H1 (cell line): Measurements from ENCODE around the gene GABBR1. TPM values are rescaled to one million over a fixed set of nuclear protein-coding genes. Genes with fewer than 3 reads are reported as not detected.

Experiments used
- BCL11A ChIP-seq, 2 experiments: IDR thresholded peaks; one replicate each; pipeline ENCODE4 v1.6.1; 2011; ENCODE audit warnings: low read depth in 2 of 2, low read length in 2 of 2, mild to moderate bottlenecking in 2 of 2
- BRCA1 ChIP-seq: IDR thresholded peaks from 2 replicates; pipeline ENCODE4 v1.6.1; 2012; ENCODE audit warnings: low read depth, low read length, improper control_type of control experiment
- CBX5 ChIP-seq: fragments of 300-800, 300-1000 bp; sonication (generic); IDR thresholded peaks from 2 replicates; pipeline ENCODE4 v1.7.1; 2016; ENCODE audit warnings: antibody characterized with exemption, low read length, low read depth
- CBX8 ChIP-seq: fragments of 300-800, 300-1000 bp; sonication (generic); IDR thresholded peaks from 2 replicates; pipeline ENCODE4 v1.7.1; 2016; ENCODE audit warnings: low read depth, low read length, borderline replicate concordance
- CHD1 ChIP-seq: IDR thresholded peaks from 2 replicates; pipeline ENCODE4 v1.6.1; 2012; ENCODE audit warnings: low read depth, low read length, improper control_type of control experiment
- E2F6 ChIP-seq: IDR thresholded peaks from 2 replicates; pipeline ENCODE4 v1.6.1; 2012; ENCODE audit warnings: inconsistent platforms
- FOSL1 ChIP-seq: IDR thresholded peaks from 2 replicates; pipeline ENCODE4 v1.6.1; 2011; ENCODE audit warnings: mild to moderate bottlenecking, low read depth, low read length, moderate library complexity; ENCODE audit not compliant: insufficient read depth
- GABPA ChIP-seq: IDR thresholded peaks from 2 replicates; pipeline ENCODE4 v1.6.1; 2011; ENCODE audit warnings: mild to moderate bottlenecking, low read length, moderate library complexity, borderline replicate concordance; ENCODE audit not compliant: insufficient read depth
- GTF2F1 ChIP-seq: IDR thresholded peaks from 2 replicates; pipeline ENCODE4 v1.6.1; 2012; ENCODE audit warnings: low read depth, low read length, improper control_type of control experiment, borderline replicate concordance
- JUN ChIP-seq: IDR thresholded peaks from 2 replicates; pipeline ENCODE4 v1.6.1; 2011; ENCODE audit warnings: low read depth, mild to moderate bottlenecking, improper control_type of control experiment, low read length
- KDM1A ChIP-seq: fragments of 200-600, 300-600 bp; sonication (generic); IDR thresholded peaks from 2 replicates; pipeline ENCODE4 v1.7.1; 2016; ENCODE audit warnings: mild to moderate bottlenecking, low read length, borderline replicate concordance
- MAFK ChIP-seq: IDR thresholded peaks from 2 replicates; pipeline ENCODE4 v1.6.1; 2012; ENCODE audit warnings: low read depth, mild to moderate bottlenecking, improper control_type of control experiment, low read length
- RAD21 ChIP-seq, 2 experiments: IDR thresholded peaks in 1 of 2; conservative IDR thresholded peaks in 1 of 2; 2 replicates each; pipeline ENCODE4 v1.6.1; 2011; ENCODE audit warnings: low read depth in 2 of 2, low read length in 2 of 2, improper control_type of control experiment in 1 of 2, inconsistent platforms in 1 of 2, mild to moderate bottlenecking in 1 of 2, moderate library complexity in 1 of 2
- RFX5 ChIP-seq: IDR thresholded peaks from 2 replicates; pipeline ENCODE4 v1.6.1; 2011; ENCODE audit warnings: low read depth, low read length, improper control_type of control experiment, borderline replicate concordance
- RNF2 ChIP-seq: fragments of 200-900, 300-1000 bp; sonication (generic); IDR thresholded peaks from 2 replicates; pipeline ENCODE4 v1.7.1; 2016; ENCODE audit warnings: borderline replicate concordance, low read depth, mild to moderate bottlenecking, antibody characterized with exemption, low read length; ENCODE audit not compliant: poor library complexity, severe bottlenecking; ENCODE audit errors: missing control alignments
- SAP30 ChIP-seq: fragments of 300-600 bp; sonication (generic); IDR thresholded peaks from 2 replicates; pipeline ENCODE4 v1.7.1; 2012; ENCODE audit warnings: low read length, moderate library complexity, mild to moderate bottlenecking, inconsistent platforms; ENCODE audit not compliant: insufficient read depth, insufficient replicate concordance
- SIN3A ChIP-seq, 2 experiments: IDR thresholded peaks in 1 of 2; conservative IDR thresholded peaks in 1 of 2; 2 replicates each; pipeline ENCODE4 v1.6.1; 2011 to 2012; ENCODE audit warnings: low read length in 2 of 2, improper control_type of control experiment in 1 of 2, low read depth in 1 of 2, mild to moderate bottlenecking in 1 of 2
- SP1 ChIP-seq: IDR thresholded peaks from 2 replicates; pipeline ENCODE4 v1.6.1; 2011; ENCODE audit warnings: low read depth, low read length
- SP2 ChIP-seq: IDR thresholded peaks from 2 replicates; pipeline ENCODE4 v1.6.1; 2012; ENCODE audit warnings: mild to moderate bottlenecking, low read length, inconsistent platforms
- TAF1 ChIP-seq: IDR thresholded peaks from 2 replicates; pipeline ENCODE4 v1.6.1; 2011; ENCODE audit warnings: mild to moderate bottlenecking, low read depth, low read length
- TBP ChIP-seq: IDR thresholded peaks from 2 replicates; pipeline ENCODE4 v1.6.1; 2011; ENCODE audit warnings: low read depth, low read length, improper control_type of control experiment
- TEAD4 ChIP-seq: IDR thresholded peaks from 2 replicates; pipeline ENCODE4 v1.6.1; 2012; ENCODE audit warnings: low read depth, low read length, inconsistent platforms, mixed read lengths
- polyA plus RNA-seq, 7 experiments: library from polyadenylated mRNA; depleted of rRNA in 3 of 7; stranded (reverse) in 5 of 7; unstranded in 2 of 7; fragments of >200 nt in 5 of 7; fragments of 200-250 nt in 2 of 7; gene quantifications; 1 replicate in 5 of 7; 2 replicates in 1 of 7; 4 replicates in 1 of 7; pipeline versions ENCODE4 v1.2.1 to v1.2.3, GENCODE V29; 2011 to 2013; ENCODE audit warnings: missing spikeins in 2 of 7, mixed read lengths in 2 of 7
- total RNA-seq: library from RNA; stranded (reverse); fragmentation: NEBNext Ultra II Directional; extraction: Animal tissue kit (Norgen Biotek cat#: 25700); gene quantifications from 2 replicates; pipeline ENCODE4 v1.2.1, GENCODE V29; 2021

The GABBR1 gene
- total and polyA plus RNA-seq, 2 of the 8 experiments (the other 6 are each of a cell fraction or from before 2014, with no cell fraction given) = 75.9 to 78.3 TPM

- no peak for TF ChIP-seq MAFK
- no peak for TF ChIP-seq BRCA1
- peak in 1 of 2 experiments; percentile 77; a peak in 1 of 4 replicates for TF ChIP-seq SIN3A (conservative IDR thresholded peaks at IDR 0.05 in 1 of 2, IDR thresholded peaks at IDR 0.05 in 1 of 2; ENCODE audit: low read depth in 1 of 2, low read length in 2 of 2)
- no peak for TF ChIP-seq CBX8
- TF ChIP-seq GABPA = no peak
- 0 out of 2 replicates have a peak, but pooled peaks have one; percentile 26 for TF ChIP-seq SP1
- no peak; the same call in 1 of the 2 replicates for TF ChIP-seq KDM1A
- 0 out of 2 replicates have a peak, but pooled peaks have one; percentile 34 for TF ChIP-seq GTF2F1
- no peak for TF ChIP-seq BCL11A (IDR thresholded peaks at IDR 0.05; ENCODE audit: low read depth in 2 of 2, low read length in 2 of 2)
- no peak for TF ChIP-seq CBX5
- no peak for TF ChIP-seq RNF2
- TF ChIP-seq TEAD4 = no peak
- TF ChIP-seq RAD21 (IDR thresholded peaks at IDR 0.05 in 1 of 2, conservative IDR thresholded peaks at IDR 0.05 in 1 of 2; ENCODE audit: low read depth in 2 of 2, low read length in 2 of 2) = peak; percentile 52 to 53
- peak; percentile 98 for TF ChIP-seq RFX5
- TF ChIP-seq SAP30 = no peak
- TF ChIP-seq SP2 = no peak
- TF ChIP-seq FOSL1 = no peak
- no peak for TF ChIP-seq CHD1
- no peak for TF ChIP-seq JUN
- TF ChIP-seq E2F6 = no peak
- TF ChIP-seq TAF1 = 0 out of 2 replicates have a peak, but pooled peaks have one; percentile 39
- peak; percentile 93 for TF ChIP-seq TBP
Measured at GRCh38 chr6:29649701-29650673, 17.0 kb upstream of the GABBR1 start (continued).
